Heart left ventricle (tissue), 16 donors: ENCODE measurements around the gene ADAMTSL2. TPM values are rescaled to one million over a fixed set of nuclear protein-coding genes. Genes with fewer than 3 reads are reported as not detected.

Source experiments
- ATAC-seq, 4 donors: fragments of 200-7000 bp; cut with Tn5 transposase; one replicate each; pipeline ENCODE4 v1.9.1; 2020 to 2022; ENCODE audit warnings: moderate library complexity in 4 of 4, mild to moderate bottlenecking in 3 of 4, moderate number of reproducible peaks in 1 of 4
- DNase-seq, 5 donors: peaks; one replicate each; pipeline ENCODE4 v3.0.0-alpha.2; 2020
- H3K27ac ChIP-seq, 12 donors: fragments of 200-600 bp; sonication (generic) in 4 of 12; one replicate each; pipeline versions ENCODE4 v1.5.0 to v1.8.0; 2016 to 2022; ENCODE audit warnings: mild to moderate bottlenecking in 2 of 12
- H3K27me3 ChIP-seq, 9 donors: fragments of 200-600 bp; sonication (generic) in 2 of 9; one replicate each; pipeline versions ENCODE4 v1.5.1 to v1.8.0; 2016 to 2022; ENCODE audit warnings: mild to moderate bottlenecking in 3 of 9
- H3K36me3 ChIP-seq, 9 donors: fragments of 200-600 bp; sonication (generic) in 2 of 9; one replicate each; pipeline versions ENCODE4 v1.5.0 to v1.8.0; 2018 to 2022; ENCODE audit warnings: mild to moderate bottlenecking in 2 of 9
- H3K4me1 ChIP-seq, 12 donors: fragments of 200-600 bp; sonication (generic) in 4 of 12; one replicate each; pipeline versions ENCODE4 v1.5.0 to v1.8.0; 2016 to 2022; ENCODE audit warnings: mild to moderate bottlenecking in 3 of 12
- H3K4me3 ChIP-seq, 12 donors: fragments of 200-600 bp; sonication (generic) in 4 of 12; one replicate each; pipeline versions ENCODE4 v1.5.0 to v1.8.0; 2017 to 2022; ENCODE audit warnings: mild to moderate bottlenecking in 9 of 12, moderate library complexity in 4 of 12
- H3K9me3 ChIP-seq, 12 donors: fragments of 200-600 bp; sonication (generic) in 4 of 12; one replicate each; pipeline versions ENCODE4 v1.5.0 to v1.8.0; 2016 to 2022; ENCODE audit warnings: mild to moderate bottlenecking in 1 of 12
- CTCF ChIP-seq, 12 donors: fragments of 200-600 bp; sonication (generic) in 4 of 12; IDR thresholded peaks; one replicate each; pipeline versions ENCODE4 v1.5.0 to v1.8.0; 2018 to 2022; ENCODE audit warnings: antibody characterized with exemption in 12 of 12, mild to moderate bottlenecking in 5 of 12
- POLR2A ChIP-seq, 2 donors: fragments of 450-650 bp; IDR thresholded peaks; one replicate each; pipeline ENCODE4 v1.6.1; 2017; ENCODE audit warnings: antibody characterized with exemption in 2 of 2, mild to moderate bottlenecking in 2 of 2, moderate library complexity in 2 of 2
- WGBS, 4 donors: extraction: QIAGEN DNeasy Blood & Tissue Kit in 2 of 4; methylation state at CpG; one replicate each; pipeline versions ENCODE4 v1.1.5 to v1.1.7; 2013 to 2018; 5-methylcytosine and 5-hydroxymethylcytosine counted together
- intact Hi-C, 10 donors: fragments of 100-400 bp; cut with DNase I; formaldehyde crosslinking; loops; one replicate each; pipeline versions ENCODE4 v1.11.1 to v1.14.2; 2022
- polyA plus RNA-seq, 2 donors: library from polyadenylated mRNA; stranded (reverse); fragments of 200-250 nt; gene quantifications; one replicate each; pipeline ENCODE4 v1.2.3, GENCODE V29; 2013
- total RNA-seq, 9 donors: library from RNA; depleted of rRNA in 2 of 9; stranded (reverse); fragments of >200 nt in 2 of 9; fragmentation: NEBNext Ultra II Directional in 3 of 9; extraction: Animal tissue kit (Norgen Biotek cat#: 25700) in 3 of 9; gene quantifications; one replicate each; pipeline versions ENCODE4 v1.1.0 to v1.2.4, GENCODE V29; 2016 to 2023
- donor health status: ischemic (EF 13 %, LVEDD 7.1; RV severe dilation, severe dysfunction).
- donor health status: healthy with polysubstance abuse.
- donor health status: DM: no; HTN: yes; CAD: no.
- donor health status: DM: no; HTN: no; CAD: no.
- donor health status: ischemic (EF 25% LVEDD 6.9; RV normal size, moderate dysfunction).
- donor health status: ischemic (EF 25% LVEDD 5.7; RV mildly dilated, moderate dysfunction).
- donor health status: healthy.
- donor health status: DM: yes; HTN: yes; CAD: no.
- donor health status: ischemic (EF 35%, LVEDD 5.7; RV mildly dilated, moderate dysfunction).
- donor health status: nonischemic (EF 11% LVEDD 7.7; RV severe dilation, severe dysfunction).
- donor health status: DM: yes; HTN: yes; CAD: no.
- donor health status: PGD.
- donor health status: ischemic (EF 29% LVEDD 5.4; RV normal size, mild dysfunction).
- donor health status: nonischemic (EF 23%, LVEDD 6.1; RV moderate dilation, normal function).

ADAMTSL2 gene
- total and polyA plus RNA-seq, 11 donors: 2.3 to 5.1 (median 3.7) TPM

- H3K4me1 ChIP-seq: peaks cover 0 to 37% (median 21%) of the 10 kb centered on the region in 12 donors
- no peak overlapping the region for H3K4me3 ChIP-seq
- 81 to 92% (median 88%) methylated on average over 12 to 15 of the region's 15 CpGs for WGBS, 4 donors
- ATAC-seq (no peak), DNase-seq (no peak)
- H3K27me3 ChIP-seq: no peaks in the 10 kb centered on the region
- H3K27ac ChIP-seq: no peak overlapping the region
- intact Hi-C loops: no loop called here
- no peaks in the 10 kb centered on the region for H3K9me3 ChIP-seq
- peaks cover 0 to 41% (median 0%) of the 10 kb centered on the region in 9 donors for H3K36me3 ChIP-seq
- TF ChIP-seq POLR2A (IDR thresholded peaks at IDR 0.05): no peak
- no peak for TF ChIP-seq CTCF (IDR thresholded peaks at IDR 0.05)
Measured at GRCh38 chr9:133547116-133547515, 12.6 kb downstream of the ADAMTSL2 start.

- WGBS, 4 donors: 79 to 91% (median 87%) methylated on average over 7 of the region's 7 CpGs
- no peaks in the 10 kb centered on the region for H3K9me3 ChIP-seq
- DNase-seq (no peak), ATAC-seq (no peak)
- peaks cover 0 to 56% (median 0%) of the 10 kb centered on the region in 9 donors for H3K36me3 ChIP-seq
- H3K27ac ChIP-seq: no peak overlapping the region
- H3K27me3 ChIP-seq: no peaks in the 10 kb centered on the region
- peaks cover 0 to 8% (median 2%) of the 10 kb centered on the region in 12 donors for H3K4me1 ChIP-seq
- intact Hi-C loops: no loop called here
- H3K4me3 ChIP-seq: no peak overlapping the region
- TF ChIP-seq POLR2A (IDR thresholded peaks at IDR 0.05): no peak
- TF ChIP-seq CTCF (IDR thresholded peaks at IDR 0.05): no peak
Measured at GRCh38 chr9:133551446-133551845, 16.9 kb downstream of the ADAMTSL2 start.

GRCh38 chr9:133552236-133552635 is 17.7 kb downstream of the ADAMTSL2 start:
- intact Hi-C loops: no loop called here
- Histone ChIP-seq H3K36me3 (peaks cover 0 to 48% (median 0%) of the 10 kb centered on the region in 9 donors), H3K27me3 (no peaks in the 10 kb centered on the region), H3K4me1 (peaks cover 0 to 5% (median under 1%) of the 10 kb centered on the region in 12 donors), H3K27ac (no peak overlapping the region), H3K9me3 (no peaks in the 10 kb centered on the region), H3K4me3 (no peak overlapping the region)
- 83 to 94% (median 91%) methylated on average over 8 of the region's 8 CpGs for WGBS, 4 donors
- ATAC-seq: no peak
- no peak for DNase-seq
- TF ChIP-seq POLR2A (IDR thresholded peaks at IDR 0.05) (no peak), CTCF (IDR thresholded peaks at IDR 0.05) (no peak)

- Histone ChIP-seq H3K27ac (no peak overlapping the region), H3K27me3 (no peaks in the 10 kb centered on the region), H3K36me3 (peaks cover 0 to 44% (median 0%) of the 10 kb centered on the region in 9 donors), H3K4me1 (peaks cover 0 to 14% (median 10%) of the 10 kb centered on the region in 12 donors), H3K9me3 (no peaks in the 10 kb centered on the region), H3K4me3 (no peak overlapping the region)
- intact Hi-C loops: no loop called here
- 91 to 94% (median 92%) methylated on average over 10 of the region's 10 CpGs for WGBS, 4 donors
- TF ChIP-seq POLR2A (IDR thresholded peaks at IDR 0.05): no peak
- no peak for TF ChIP-seq CTCF (IDR thresholded peaks at IDR 0.05)
- ATAC-seq: no peak
- no peak for DNase-seq
Measured at GRCh38 chr9:133553123-133553522, 18.6 kb downstream of the ADAMTSL2 start.
